8988T (cell line): ENCODE data around the gene FTSJ1.
"Not testable (repeated sequence)": the region's sequence is repeated elsewhere in the genome, so short reads cannot be mapped to it uniquely, and the experiment has no call there.

Experiments
- DNase-seq: peaks from one replicate; pipeline ENCODE4 v3.0.0; 2011

FTSJ1 gene

GRCh38 chrX:48475774-48476577 lies at the start of gene FTSJ1:
Gene FTSJ1, plus strand, starts transcription at chrX:48476199. Its CDS starts 1,849 bp downstream, at chrX:48478048.
- DNase-seq, result peak; percentile 69

GRCh38 chrX:48427027-48427716 lies 48.8 kb upstream of the FTSJ1 start:
- not testable (repeated sequence) for DNase-seq

DNA sequence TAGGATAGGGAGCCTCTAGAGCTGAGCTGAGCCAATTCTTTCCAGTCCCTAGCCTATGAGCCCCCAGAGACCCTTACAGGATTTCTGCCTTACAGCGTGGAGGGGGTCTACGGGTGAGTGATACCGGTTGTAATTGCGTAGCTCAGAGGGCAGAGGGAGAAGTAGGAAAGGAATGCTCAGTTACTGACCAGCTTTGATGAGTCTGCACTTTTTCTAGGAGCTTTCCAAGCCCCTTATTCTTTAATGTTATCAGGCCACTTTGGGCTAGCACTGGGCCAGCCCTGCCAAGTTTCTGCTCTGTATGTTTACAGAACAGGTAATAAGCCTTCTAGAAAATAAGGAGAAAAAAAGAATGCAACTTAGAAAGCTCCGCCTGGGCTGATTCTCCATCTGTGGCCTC lies 46.4 kb upstream of the FTSJ1 start:
- not testable (repeated sequence) for DNase-seq

GRCh38 chrX:48430166-48430565 lies 45.8 kb upstream of the FTSJ1 start:
- DNase-seq, result not testable (repeated sequence)

- not testable (repeated sequence) for DNase-seq
Observed at GRCh38 chrX:48433713-48434112, 42.3 kb upstream of the FTSJ1 start.

DNA sequence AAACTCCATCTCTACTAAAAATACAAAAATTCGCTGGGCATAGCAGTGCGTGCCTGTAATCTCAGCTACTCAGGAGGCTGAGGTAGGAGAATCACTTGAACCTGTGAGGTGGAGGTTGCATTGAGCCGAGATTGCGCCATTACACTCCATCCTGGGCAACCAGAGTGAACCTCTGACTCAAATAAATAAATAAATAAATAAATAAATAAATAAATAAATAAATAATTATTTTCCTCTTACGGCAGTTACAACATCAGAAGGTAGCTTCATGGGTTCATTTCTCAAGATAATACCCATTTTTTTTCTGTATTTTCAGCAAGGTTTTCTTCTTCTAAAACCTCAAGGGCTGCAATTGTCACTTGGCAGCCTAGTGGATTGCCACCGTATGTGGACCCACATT lies 28.8 kb upstream of the FTSJ1 start:
- DNase-seq, result not testable (repeated sequence)

GRCh38 chrX:48450076-48450475 lies 25.9 kb upstream of the FTSJ1 start:
- no peak for DNase-seq

DNA sequence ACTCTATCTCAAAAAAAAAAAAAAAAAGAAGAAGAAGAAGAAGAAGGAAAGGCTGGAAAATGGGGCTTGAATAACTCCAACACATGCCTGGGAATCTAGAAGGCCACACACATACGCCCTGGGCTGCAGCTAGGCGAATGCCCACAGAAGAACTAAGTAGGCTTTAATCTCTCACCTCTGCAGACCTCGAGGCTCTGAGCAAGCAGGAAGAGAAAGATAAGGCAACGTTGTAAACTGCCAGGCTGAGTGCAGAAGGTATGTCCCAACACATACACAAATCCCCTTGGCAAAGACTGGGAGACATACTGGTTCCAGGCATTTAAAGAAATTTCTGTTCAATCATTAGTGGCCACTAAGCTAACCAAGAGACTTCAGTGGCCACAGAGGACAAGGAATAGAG lies 24.3 kb upstream of the FTSJ1 start:
- no peak for DNase-seq

- no peak for DNase-seq
Observed at GRCh38 chrX:48456628-48457331, 19.2 kb upstream of the FTSJ1 start.

DNA sequence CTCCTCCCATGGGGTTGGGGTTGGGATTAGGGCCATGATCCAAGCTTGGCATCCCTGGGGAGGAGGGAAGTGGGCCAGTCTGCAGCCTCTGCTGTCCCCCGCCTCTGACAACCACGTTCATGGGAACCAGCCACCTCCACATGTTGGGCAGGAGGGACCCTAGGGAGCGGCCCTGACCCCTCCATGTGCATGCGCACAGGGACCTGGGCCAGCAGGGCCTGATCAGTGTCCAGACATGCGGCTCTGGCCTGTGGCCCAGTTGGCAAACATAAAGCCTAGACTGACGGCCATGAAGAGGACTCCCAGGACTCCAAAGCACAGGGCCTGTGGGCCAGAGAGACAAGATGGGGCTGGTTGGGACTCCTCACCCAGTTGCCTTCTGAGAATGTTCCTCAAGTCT lies 17.3 kb upstream of the FTSJ1 start:
- DNase-seq, result peak; percentile 2

DNA sequence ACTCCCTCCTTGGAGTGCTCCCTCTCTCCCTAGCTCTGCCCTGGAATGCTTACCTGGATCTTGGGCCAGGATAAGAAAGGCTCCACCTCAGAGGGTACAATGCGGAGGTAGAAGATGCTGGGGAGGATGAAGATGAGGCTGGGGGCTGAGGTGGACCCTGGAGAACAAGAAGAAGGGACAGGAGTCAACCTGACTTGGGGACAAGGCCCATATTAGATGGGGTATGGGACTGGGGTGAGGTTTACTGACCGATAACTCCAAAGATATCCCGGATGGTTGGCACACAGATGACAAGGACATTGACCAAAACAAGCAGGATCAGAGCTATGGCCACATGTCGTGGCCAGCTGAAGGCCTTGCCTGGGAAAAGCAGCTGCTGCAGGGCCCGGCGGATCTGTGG lies 16.5 kb upstream of the FTSJ1 start:
- DNase-seq, result no peak

DNA sequence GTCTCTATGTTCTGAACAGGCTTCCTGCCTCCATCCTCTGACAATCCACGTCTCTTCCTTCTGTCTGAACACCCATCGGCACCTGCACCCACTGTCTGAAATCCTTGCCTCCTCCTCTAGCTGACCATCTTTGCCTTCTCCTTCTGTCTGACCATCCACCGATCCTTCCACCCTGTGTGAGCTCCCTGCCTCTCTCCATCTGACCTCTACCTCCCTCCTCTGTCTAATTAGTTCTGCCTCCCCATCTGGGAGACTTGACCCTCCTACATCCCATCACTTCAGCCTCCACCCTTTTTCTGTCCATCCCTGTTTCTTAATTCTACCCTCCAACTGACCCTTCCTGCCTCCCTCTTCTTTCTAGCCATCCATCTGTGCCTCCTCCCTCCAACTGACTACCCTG lies 16.0 kb upstream of the FTSJ1 start:
- no peak for DNase-seq

DNA sequence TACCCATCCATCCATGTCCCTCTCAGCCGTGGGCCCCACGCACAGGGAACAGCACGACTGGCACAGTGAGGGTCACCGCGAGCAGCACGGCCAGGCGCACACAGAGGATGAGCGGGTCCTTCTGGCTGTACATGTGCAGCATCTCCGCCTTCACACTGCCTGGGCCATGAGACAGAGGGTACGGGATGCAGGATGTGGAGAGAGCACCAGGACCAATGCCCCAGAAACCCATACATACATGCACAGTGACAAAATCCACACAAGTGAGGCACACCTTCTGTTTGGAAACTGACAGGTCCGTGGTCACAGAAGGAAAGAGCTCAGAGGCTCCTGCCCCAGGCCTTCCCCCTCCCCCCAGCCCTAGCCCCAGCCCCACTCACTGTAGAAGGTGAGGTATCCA lies 15.4 kb upstream of the FTSJ1 start:
- no peak for DNase-seq

DNA sequence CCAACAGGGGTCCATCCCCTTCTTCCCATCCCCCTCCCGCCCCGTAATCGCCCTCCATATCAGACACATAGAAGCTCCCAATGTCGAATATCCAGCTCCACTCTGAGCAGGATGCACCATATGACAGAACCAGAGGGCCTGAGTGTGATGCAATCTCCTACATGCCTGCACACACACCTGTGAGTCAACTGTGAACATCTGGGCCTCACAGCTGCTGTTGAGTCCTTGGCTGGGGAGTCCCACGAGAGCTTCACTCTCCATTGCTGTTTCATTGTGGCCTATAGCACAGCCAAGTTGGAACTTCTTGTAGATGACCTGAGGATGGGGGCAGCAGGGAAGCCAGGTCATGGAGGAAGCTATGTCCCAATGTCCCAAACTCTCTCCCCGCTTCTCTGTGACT lies 14.2 kb upstream of the FTSJ1 start:
- DNase-seq, result no peak

DNA sequence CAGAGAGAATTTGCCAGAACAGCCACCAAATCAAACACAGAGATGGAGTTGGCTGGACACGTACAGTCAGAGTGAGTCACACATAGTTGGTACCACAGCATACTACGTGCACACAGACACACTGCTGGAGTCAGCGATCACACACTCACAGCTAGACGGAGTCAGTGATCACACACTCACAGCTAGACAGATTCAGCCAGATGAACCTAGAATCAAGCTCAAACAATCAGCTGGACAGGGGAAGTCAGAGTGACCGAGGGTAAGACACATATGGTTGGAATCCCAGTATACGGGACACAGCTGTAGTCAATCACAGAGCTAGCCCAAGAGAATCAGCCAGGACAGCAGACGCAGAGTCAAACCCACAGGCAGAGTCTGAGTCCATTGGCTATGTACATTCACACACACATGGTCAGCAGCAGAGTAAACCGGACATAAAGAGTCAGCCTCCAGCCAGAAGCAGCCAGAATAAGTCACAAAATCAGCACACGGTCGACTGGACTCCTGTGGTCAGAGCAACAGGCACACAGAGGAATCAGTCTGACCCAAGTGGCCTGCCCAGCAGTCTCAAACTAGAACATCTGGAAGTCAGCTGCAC lies 10.6 kb upstream of the FTSJ1 start:
- DNase-seq, result peak; percentile 11

GRCh38 chrX:48466696-48467095 lies 9.3 kb upstream of the FTSJ1 start:
- DNase-seq, result peak; percentile 20

DNA sequence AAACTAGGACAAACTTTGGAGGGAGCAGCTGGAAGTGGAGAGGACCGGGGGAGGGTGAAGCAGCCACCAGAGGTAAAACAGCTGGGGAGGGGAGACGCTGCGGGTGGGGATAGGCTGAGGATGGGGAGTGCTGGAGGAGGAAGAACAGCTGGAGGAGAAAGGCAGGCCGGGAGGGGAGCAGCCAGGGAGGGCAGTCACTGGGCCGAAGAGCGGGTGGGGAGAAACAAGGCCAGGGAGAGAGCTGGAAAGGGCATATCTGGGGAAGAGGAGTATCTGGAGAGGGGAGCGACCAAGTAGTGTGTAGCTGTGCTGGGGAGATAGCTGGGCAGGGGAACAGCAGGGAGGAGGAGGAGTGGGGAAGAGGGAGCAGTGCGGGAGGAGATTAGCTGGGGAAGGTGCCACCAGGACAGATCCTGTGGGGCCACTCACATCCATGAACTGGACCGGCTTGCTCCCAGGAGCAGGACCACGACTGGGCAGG lies 8.7 kb upstream of the FTSJ1 start:
- DNase-seq, result peak; percentile 8

DNA sequence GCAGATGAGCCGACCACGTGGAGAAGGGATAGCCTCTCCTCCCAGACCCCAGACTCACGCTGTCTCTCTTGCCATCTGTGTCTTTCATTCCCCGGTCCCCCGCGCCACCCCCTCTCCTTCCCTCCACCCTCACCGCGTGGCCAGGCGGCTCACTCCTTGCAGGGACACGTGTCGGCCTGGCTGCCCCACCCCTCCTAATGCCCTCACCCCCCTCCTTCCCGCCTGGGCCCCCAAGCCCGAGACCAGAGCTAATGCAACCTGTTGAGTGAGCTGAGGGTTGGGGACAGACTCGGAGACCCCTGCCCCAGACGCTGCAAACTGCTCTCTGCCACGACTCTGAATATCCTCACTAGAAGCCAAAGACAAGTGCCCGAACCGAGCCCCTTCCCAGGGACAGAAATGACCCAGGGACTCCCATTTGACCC lies 7.7 kb upstream of the FTSJ1 start:
- DNase-seq, result no peak

- DNase-seq, result peak; percentile 36
Observed at GRCh38 chrX:48468693-48469691, 7.0 kb upstream of the FTSJ1 start.

GRCh38 chrX:48470110-48470832 lies 5.7 kb upstream of the FTSJ1 start, which contains the start of gene SLC38A5:
Gene SLC38A5, minus strand, starts transcription at chrX:48470260. Its CDS starts 2,336 bp downstream, at chrX:48467924.
- DNase-seq, result peak; percentile 9

DNA sequence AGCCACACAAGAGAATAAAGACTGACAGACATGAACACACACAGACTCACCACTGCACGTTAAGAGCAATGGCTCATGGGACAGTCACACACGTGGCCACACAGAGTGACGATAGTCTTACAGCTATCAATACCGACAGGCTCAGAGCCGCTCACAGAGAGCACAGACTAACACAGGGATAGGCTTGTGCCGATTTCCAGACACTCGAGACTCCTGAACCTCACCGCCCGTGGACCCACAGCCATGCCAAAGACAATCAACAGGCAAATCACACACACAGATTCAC lies 5.2 kb upstream of the FTSJ1 start:
- peak; percentile 5 for DNase-seq
